NCI-H446 treated with DMSO at 0.1 percent for 48 hours (cell line): ENCODE measurements around the gene SLC4A5.
"Not testable (repeated sequence)": the region's sequence is repeated elsewhere in the genome, so short reads cannot be mapped to it uniquely, and the experiment has no call there.

ENCODE experiments used
- DNase-seq: peaks from one replicate; lab custom pipeline; 2025; lab: John Stamatoyannopoulos, UW

SLC4A5 gene

DNA sequence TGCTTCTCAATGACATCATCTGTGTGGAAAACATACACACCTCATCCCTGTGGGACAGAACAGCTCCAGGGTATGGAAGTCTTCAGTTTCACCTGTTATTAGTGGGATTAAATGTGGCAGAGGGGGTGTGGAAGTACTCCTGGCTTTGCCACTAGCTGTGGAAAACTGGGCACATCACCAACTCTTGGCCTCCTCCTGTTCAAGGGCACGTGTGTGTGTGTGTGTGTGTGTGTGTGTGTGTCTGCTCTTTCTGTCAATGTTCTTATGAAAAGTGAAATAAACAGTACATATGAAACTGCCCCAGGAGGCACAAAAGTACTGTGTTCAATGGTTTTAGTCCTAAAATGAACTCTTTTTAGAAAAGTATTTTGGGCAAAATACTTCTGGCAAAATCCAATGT, 78.9 kb downstream of the SLC4A5 start:
- DNase-seq: no peak

DNA sequence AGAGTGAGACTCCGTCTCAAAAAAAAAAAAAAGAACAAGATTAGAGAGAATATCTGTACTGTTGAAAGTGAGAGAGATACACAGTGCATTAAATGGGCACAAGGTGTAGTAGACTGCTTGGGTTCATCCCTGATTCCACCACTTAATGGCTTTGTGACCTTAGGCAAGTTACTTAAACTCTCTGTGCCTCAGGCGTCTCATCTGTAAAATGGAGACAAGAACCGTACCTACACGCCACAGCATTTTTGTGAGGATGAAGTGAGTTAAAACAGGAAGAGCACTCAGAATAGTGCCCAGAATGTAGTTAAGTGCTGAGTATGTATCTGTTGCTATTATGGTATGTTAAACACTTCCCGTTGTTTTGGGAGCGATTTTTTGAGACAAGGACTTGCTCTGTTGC, 80.5 kb downstream of the SLC4A5 start:
- DNase-seq: no peak

- no peak for DNase-seq
Measured at GRCh38 chr2:74261204-74261864, 81.9 kb downstream of the SLC4A5 start.

- no peak for DNase-seq
Measured at GRCh38 chr2:74260495-74260894, 82.7 kb downstream of the SLC4A5 start.

DNA sequence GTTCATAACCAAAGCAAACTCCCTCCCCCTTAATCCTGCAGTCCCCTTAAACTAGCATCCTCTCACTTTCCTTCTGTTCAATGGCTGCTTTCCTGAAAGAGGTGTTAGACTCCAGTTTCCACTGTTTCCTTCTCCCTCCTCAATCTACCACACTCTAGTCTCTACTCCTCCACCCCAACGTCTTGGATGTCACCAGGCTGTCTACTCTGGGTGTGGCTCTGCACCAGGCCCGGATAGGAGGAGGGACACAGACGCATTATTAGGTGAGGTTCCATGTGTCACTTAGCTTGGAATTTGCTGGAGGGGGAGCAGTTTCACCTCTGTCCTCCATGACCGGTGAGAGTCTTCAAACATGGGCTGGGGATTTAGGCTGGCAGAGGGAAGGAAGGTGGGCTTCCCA, 83.5 kb downstream of the SLC4A5 start:
- DNase-seq: no peak

DNA sequence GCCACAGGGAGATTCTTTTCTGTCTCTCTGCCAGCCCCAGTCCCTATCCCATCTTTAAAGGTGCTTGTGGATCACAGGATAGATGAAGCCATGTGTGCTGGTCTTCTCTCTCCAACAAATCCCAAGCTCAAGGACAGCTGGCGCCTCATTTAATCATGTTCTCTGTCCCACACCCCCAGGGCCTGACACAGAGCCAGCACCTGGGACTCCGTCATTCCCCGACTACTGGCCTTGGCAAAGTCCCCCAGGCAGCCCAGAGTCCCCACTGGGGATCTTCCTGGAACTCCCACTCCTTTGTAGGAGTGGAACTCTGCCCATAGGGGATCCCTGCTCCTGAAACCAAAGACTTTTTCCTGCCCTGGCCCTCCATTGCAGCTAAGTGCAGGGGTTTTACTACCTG, 84.0 kb downstream of the SLC4A5 start:
- peak; percentile 2 for DNase-seq

DNA sequence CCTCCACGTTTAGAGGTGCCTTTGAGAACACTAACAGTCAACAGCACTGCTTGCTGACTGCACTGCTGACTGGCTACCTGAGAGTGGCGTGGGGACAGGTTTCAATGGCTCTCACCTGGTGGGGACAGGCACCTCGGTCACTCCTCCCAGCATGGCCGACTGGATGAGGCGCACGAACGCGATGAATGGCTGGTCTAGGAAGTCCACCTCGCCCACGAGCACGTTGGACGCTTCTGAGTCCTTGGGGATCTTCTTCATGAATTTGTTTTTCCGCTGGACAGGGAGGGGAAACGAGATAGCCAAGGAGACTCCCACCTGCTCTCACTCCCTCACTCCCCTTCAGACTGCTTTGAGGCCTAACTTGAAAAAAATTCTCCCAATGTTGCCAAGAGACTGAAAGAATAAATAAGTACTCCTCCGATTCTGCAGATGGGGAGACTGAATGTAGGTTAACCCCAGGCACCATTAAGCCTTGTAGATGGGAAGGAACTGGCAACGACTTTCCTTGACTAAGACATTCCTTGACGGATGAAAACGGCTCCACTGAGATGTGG, 87.5 kb downstream of the SLC4A5 start:
- DNase-seq: no peak

- DNase-seq: no peak
Measured at GRCh38 chr2:74253971-74254310, 89.3 kb downstream of the SLC4A5 start.

GRCh38 chr2:74253306-74253970, 89.8 kb downstream of the SLC4A5 start:
- DNase-seq: no peak

GRCh38 chr2:74252862-74253261, 90.4 kb downstream of the SLC4A5 start:
- DNase-seq: no peak

- no peak for DNase-seq
Measured at GRCh38 chr2:74252036-74252435, 91.2 kb downstream of the SLC4A5 start.

- DNase-seq: no peak
Measured at GRCh38 chr2:74250189-74250631, 93.0 kb downstream of the SLC4A5 start.

- DNase-seq: no peak
Measured at GRCh38 chr2:74249406-74250122, 93.7 kb downstream of the SLC4A5 start.

- no peak for DNase-seq
Measured at GRCh38 chr2:74246496-74247195, 96.6 kb downstream of the SLC4A5 start.

DNA sequence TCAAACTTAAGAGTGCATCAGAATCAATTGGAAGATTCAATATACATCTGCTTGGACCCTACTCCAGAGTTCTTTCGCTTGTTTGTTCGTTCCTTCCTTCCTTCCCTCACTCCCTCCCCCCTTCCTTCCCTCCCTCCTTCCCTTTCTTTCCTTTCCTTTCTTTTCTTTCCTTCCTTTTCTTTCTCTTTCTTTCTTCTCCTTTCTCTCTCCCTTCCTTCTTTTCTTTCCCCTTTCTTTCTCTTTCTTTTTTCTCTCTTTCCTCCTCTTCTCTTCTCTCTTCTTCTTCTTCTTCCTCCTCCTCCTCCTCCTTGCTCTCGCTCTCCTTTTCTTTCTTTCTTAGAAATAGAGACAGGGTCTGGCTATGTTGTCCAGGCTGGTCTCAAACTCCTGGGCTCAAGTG, 98.9 kb downstream of the SLC4A5 start:
- no peak for DNase-seq

DNA sequence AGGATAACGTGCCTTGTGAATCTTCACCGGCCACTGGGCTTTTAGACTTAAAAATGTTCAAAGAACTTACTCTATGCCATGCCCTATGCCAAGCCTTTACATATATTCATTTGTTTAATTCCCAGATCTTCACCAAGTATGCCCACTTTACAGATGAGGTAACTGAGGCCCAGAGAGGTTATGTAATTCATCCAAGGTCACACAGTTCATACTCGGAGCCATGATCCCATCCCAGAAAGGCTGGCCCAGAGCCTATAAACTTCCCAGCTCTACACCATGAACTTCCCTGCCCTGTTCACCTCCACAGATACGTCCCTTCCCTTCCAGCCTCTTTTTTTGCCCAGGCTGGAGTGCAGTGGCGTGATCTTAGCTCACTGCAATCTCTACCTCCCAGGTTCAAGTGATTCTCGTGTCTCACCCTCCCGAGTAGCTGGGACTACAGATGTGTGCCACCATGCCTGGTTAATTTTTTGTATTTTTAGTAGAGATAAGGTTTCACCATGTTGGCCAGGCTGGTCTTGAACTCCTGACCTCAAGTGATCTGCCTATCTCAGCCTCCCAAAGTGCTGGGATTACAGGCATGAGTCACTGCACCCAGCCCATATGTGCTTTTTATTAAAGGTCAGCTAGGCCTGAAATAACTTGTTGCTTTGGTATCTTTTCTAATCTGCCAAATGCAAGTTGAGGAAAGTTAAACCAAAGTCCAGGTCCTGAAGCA, 100.7 kb downstream of the SLC4A5 start:
- DNase-seq: no peak

DNA sequence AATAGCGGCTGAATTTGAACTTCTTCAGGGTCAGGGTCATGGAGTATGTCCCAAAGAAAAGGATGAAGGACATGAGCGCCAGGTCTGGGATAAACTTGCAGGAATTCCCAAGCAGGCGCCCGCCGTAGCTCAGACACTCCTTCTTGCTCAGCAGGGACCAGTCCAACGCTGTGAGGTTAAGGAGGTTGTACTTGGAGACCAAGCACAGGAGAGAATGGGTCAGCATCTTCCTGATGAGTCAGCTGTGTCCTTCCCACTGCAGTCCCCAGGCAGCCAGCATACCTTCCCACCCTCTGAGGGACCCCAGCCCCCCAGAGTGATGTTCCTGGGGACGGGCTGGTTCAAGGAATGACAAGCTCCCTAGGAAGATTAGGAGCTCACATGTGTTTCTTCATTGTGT, 103.9 kb downstream of the SLC4A5 start:
- DNase-seq: no peak

- DNase-seq: no peak
Measured at GRCh38 chr2:74238879-74239278, 104.3 kb downstream of the SLC4A5 start.

DNA sequence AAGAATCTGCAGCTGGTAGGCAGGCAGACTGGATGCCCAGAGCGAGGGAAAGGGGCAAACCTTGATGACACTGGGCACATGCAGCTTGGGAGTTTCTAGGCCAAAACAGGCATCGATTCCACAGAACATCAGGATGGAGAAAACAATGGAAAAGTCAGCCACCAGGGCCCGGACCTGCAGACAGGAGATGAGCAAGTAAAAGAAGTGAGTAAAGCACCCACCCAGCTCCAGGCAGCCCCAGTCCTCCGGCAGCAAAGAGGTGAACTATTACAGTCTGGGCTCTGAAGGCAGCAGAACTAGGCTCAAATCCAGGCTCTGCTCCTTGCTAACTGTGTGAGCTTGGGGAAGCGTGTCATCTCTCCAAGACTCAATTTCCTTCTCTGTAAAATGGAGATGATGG, 108.2 kb downstream of the SLC4A5 start:
- DNase-seq: no peak

DNA sequence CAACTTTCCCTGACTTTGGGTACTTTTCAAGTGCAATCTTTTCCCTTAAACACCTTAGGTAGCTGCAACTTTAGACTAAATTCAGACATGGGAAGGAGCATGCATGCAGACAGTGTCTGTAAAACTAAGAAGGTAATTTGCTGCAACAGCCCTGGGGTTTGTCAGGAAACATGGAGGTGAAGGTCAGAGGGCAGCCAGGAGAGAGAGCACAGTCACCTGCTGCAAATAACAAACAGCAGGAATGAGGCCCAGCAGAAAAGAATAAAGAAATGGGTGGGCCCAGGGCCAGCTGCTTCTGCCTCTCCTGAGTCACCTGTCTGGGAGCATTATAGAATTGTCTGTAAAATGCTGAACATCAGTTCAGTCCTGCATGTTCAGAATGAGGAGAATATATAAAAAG, 109.6 kb downstream of the SLC4A5 start:
- DNase-seq: no peak

GRCh38 chr2:74232426-74232825, 110.8 kb downstream of the SLC4A5 start:
- DNase-seq: no peak

- DNase-seq: not testable (repeated sequence)
Measured at GRCh38 chr2:74229865-74230264, 113.4 kb downstream of the SLC4A5 start.
